CD14-positive monocyte (primary cell): Measurements from ENCODE around the gene ABCC4. TPM values are rescaled to one million over a fixed set of nuclear protein-coding genes. Genes with fewer than 3 reads are reported as not detected.

Source experiments
- DNase-seq, 3 donors: peaks; one replicate each; pipeline ENCODE4 v3.0.0-alpha.2; 2011 to 2022
- H2AFZ ChIP-seq: 2 replicates; pipeline ENCODE4 v1.6.0; 2012; ENCODE audit warnings: mild to moderate bottlenecking, low read depth, low read length, inconsistent platforms; ENCODE audit not compliant: insufficient read depth, poor library complexity, severe bottlenecking
- H3K27ac ChIP-seq, 2 donors: 1 replicate in 1 of 2; 2 replicates in 1 of 2; pipeline ENCODE4 v1.5.1; 2012 to 2013; ENCODE audit warnings: low read length in 2 of 2, control low read depth in 1 of 2, inconsistent platforms in 1 of 2, low read depth in 1 of 2, mild to moderate bottlenecking in 1 of 2
- H3K27me3 ChIP-seq, 2 donors: one replicate each; pipeline versions ENCODE4 v1.6.0 to v1.6.1; 2011 to 2013; ENCODE audit warnings: low read length in 2 of 2; ENCODE audit not compliant: control insufficient read depth in 2 of 2, insufficient read depth in 2 of 2
- H3K36me3 ChIP-seq, 2 donors: replicated peaks in 1 of 2; 1 replicate in 1 of 2; 2 replicates in 1 of 2; pipeline versions ENCODE4 v1.5.1 to v1.6.1; 2012 to 2013; ENCODE audit warnings: low read length in 2 of 2, control low read depth in 1 of 2, inconsistent platforms in 1 of 2, mild to moderate bottlenecking in 1 of 2; ENCODE audit not compliant: insufficient read depth in 2 of 2, control insufficient read depth in 1 of 2
- H3K4me1 ChIP-seq, 2 donors: 1 replicate in 1 of 2; 2 replicates in 1 of 2; pipeline versions ENCODE4 v1.5.1 to v1.6.1; 2012 to 2013; ENCODE audit warnings: low read length in 2 of 2, control low read depth in 1 of 2, inconsistent platforms in 1 of 2, mild to moderate bottlenecking in 1 of 2, moderate library complexity in 1 of 2; ENCODE audit not compliant: insufficient read depth in 2 of 2, control insufficient read depth in 1 of 2
- H3K4me2 ChIP-seq: replicated peaks from 2 replicates; pipeline ENCODE3; 2012; ENCODE audit warnings: low read length, moderate library complexity, mild to moderate bottlenecking; ENCODE audit not compliant: poor library complexity, severe bottlenecking; ENCODE audit errors: extremely low read depth
- H3K4me3 ChIP-seq, 3 experiments: fragments of 200-600 bp in 1 of 3; sonication (generic) in 1 of 3; replicated peaks in 1 of 3; 1 replicate in 2 of 3; 2 replicates in 1 of 3; pipeline ENCODE4 v1.5.1; 2011 to 2013; ENCODE audit warnings: low read length in 3 of 3, mild to moderate bottlenecking in 3 of 3, control low read depth in 2 of 3, low read depth in 2 of 3, inconsistent platforms in 1 of 3, moderate library complexity in 1 of 3
- H3K79me2 ChIP-seq: 2 replicates; pipeline ENCODE4 v1.6.0; 2012; ENCODE audit warnings: mild to moderate bottlenecking, control low read depth, inconsistent platforms, low read length, moderate library complexity; ENCODE audit not compliant: insufficient read depth
- H3K9ac ChIP-seq: 2 replicates; pipeline ENCODE4 v1.6.0; 2017; ENCODE audit warnings: low read length, mild to moderate bottlenecking; ENCODE audit not compliant: insufficient read depth, poor library complexity, severe bottlenecking
- H3K9me3 ChIP-seq, 2 donors: replicated peaks in 1 of 2; 1 replicate in 1 of 2; 2 replicates in 1 of 2; pipeline versions ENCODE4 v1.5.1 to v1.6.1; 2012 to 2013; ENCODE audit warnings: low read length in 2 of 2, control low read depth in 1 of 2; ENCODE audit not compliant: control insufficient read depth in 1 of 2, insufficient read depth in 1 of 2
- H4K20me1 ChIP-seq: 2 replicates; pipeline ENCODE4 v1.6.0; 2012; ENCODE audit warnings: mild to moderate bottlenecking, low read length, control low read depth, moderate library complexity; ENCODE audit not compliant: insufficient read depth
- H3K27ac Mint-ChIP-seq, 7 donors: one replicate each; pipeline ENCODE4 v1.8.0; 2020; ENCODE audit warnings: mild to moderate bottlenecking in 7 of 7, mixed read lengths in 7 of 7, moderate library complexity in 6 of 7, inconsistent platforms in 2 of 7
- H3K27me3 Mint-ChIP-seq, 3 donors: one replicate each; pipeline ENCODE4 v1.8.0; 2021 to 2022; ENCODE audit warnings: low read depth in 3 of 3, mild to moderate bottlenecking in 3 of 3, mixed read lengths in 3 of 3, moderate library complexity in 3 of 3, inconsistent platforms in 1 of 3
- H3K36me3 Mint-ChIP-seq, 2 donors: one replicate each; pipeline ENCODE4 v1.8.0; 2020; ENCODE audit warnings: mixed read lengths in 2 of 2, inconsistent platforms in 1 of 2, mild to moderate bottlenecking in 1 of 2
- H3K4me1 Mint-ChIP-seq: one replicate; pipeline ENCODE4 v1.8.0; 2020; ENCODE audit warnings: mild to moderate bottlenecking, mixed read lengths
- H3K4me3 Mint-ChIP-seq, 2 donors: one replicate each; pipeline ENCODE4 v1.8.0; 2020; ENCODE audit warnings: mild to moderate bottlenecking in 2 of 2, mixed read lengths in 2 of 2, moderate library complexity in 1 of 2
- H3K9me3 Mint-ChIP-seq, 7 donors: one replicate each; pipeline ENCODE4 v1.8.0; 2020 to 2022; ENCODE audit warnings: mixed read lengths in 7 of 7, mild to moderate bottlenecking in 6 of 7, moderate library complexity in 6 of 7, inconsistent platforms in 2 of 7
- WGBS: methylation state at CpG from one replicate; pipeline ENCODE4 v1.1.5; 2013; ENCODE audit warnings: missing lambda C conversion rate; ENCODE audit not compliant: insufficient coverage; 5-methylcytosine and 5-hydroxymethylcytosine counted together
- intact Hi-C, 2 donors: fragments of 100-400 bp; cut with micrococcal nuclease; formaldehyde crosslinking; loops; one replicate each; pipeline versions ENCODE4 v1.15.0 to v1.15.1; 2023
- polyA plus RNA-seq, 3 donors: library from polyadenylated mRNA; depleted of rRNA in 1 of 3; unstranded in 2 of 3; stranded (reverse) in 1 of 3; fragments of 300-500 nt in 2 of 3; fragments of >200 nt in 1 of 3; fragmentation: Illumina TruSeq in 2 of 3; gene quantifications; 1 replicate in 2 of 3; 2 replicates in 1 of 3; pipeline ENCODE4 v1.2.3, GENCODE V29; 2012 to 2021
- TF ChIP-seq, protein P1 (sequence below): fragments of 200-600 bp; IDR thresholded peaks from one replicate; pipeline ENCODE4 v1.8.0; 2022; ENCODE audit warnings: antibody characterized with exemption, mild to moderate bottlenecking

ABCC4 gene
- polyA plus RNA-seq, 3 donors: 0.96 to 2.5 (median 1.7) TPM

GRCh38 chr13:95235199-95235756 is 66.0 kb downstream of the ABCC4 start:
- no peak overlapping the region for H3K27ac Mint-ChIP-seq
- no peak overlapping the region for H3K4me3 Mint-ChIP-seq
- no peaks in the 10 kb centered on the region for H3K79me2 ChIP-seq
- H3K4me1 ChIP-seq: peaks cover 0 to 9% of the 10 kb centered on the region in 2 donors
- DNase-seq: no peak
- TF ChIP-seq, protein P1, sequence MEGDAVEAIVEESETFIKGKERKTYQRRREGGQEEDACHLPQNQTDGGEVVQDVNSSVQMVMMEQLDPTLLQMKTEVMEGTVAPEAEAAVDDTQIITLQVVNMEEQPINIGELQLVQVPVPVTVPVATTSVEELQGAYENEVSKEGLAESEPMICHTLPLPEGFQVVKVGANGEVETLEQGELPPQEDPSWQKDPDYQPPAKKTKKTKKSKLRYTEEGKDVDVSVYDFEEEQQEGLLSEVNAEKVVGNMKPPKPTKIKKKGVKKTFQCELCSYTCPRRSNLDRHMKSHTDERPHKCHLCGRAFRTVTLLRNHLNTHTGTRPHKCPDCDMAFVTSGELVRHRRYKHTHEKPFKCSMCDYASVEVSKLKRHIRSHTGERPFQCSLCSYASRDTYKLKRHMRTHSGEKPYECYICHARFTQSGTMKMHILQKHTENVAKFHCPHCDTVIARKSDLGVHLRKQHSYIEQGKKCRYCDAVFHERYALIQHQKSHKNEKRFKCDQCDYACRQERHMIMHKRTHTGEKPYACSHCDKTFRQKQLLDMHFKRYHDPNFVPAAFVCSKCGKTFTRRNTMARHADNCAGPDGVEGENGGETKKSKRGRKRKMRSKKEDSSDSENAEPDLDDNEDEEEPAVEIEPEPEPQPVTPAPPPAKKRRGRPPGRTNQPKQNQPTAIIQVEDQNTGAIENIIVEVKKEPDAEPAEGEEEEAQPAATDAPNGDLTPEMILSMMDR: no peak
- intact Hi-C loops: no loop called here
- peaks cover 0 to 3% of the 10 kb centered on the region in 2 donors for H3K36me3 Mint-ChIP-seq
- H3K27ac ChIP-seq: no peak overlapping the region
- no peaks in the 10 kb centered on the region for H3K27me3 ChIP-seq
- no peaks in the 10 kb centered on the region for H3K27me3 Mint-ChIP-seq
- no peak overlapping the region for H3K4me3 ChIP-seq
- H4K20me1 ChIP-seq: no peaks in the 10 kb centered on the region
- no peaks in the 10 kb centered on the region for H3K36me3 ChIP-seq
- H3K4me2 ChIP-seq: no peak overlapping the region
- 20% methylated on average over 1 of the region's 3 CpGs for WGBS
- peaks cover 8% of the 10 kb centered on the region for H3K4me1 Mint-ChIP-seq
- no peaks in the 10 kb centered on the region for H3K9me3 Mint-ChIP-seq
- H3K9me3 ChIP-seq: no peaks in the 10 kb centered on the region
- H2AFZ ChIP-seq: no peak overlapping the region
- no peak overlapping the region for H3K9ac ChIP-seq

DNA sequence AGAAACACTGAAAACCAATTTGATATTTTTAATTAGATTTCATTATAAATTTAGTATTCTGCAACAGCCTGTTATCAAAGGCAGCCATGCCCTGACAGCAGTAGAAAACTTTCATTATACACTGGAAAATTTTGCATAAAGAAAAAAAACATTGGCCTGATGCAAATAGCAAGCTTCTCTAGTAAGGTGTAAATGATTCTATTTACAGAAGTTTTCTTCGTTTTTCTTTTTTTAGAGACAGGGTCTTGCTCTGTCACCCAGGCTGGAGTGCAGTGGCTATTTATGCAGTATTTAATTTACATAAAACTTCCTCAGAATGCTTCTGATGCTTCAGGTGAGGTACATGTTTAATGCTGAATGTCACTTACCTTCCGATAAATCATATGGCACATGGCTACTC is 67.0 kb downstream of the ABCC4 start:
- H3K4me1 ChIP-seq: peaks cover 0 to under 1% of the 10 kb centered on the region in 2 donors
- Mint-ChIP-seq H3K4me1 (no peaks in the 10 kb centered on the region), H3K4me3 (no peak overlapping the region), H3K36me3 (peaks cover 0 to 3% of the 10 kb centered on the region in 2 donors), H3K27me3 (no peaks in the 10 kb centered on the region), H3K27ac (no peak overlapping the region), H3K9me3 (no peaks in the 10 kb centered on the region)
- H4K20me1 ChIP-seq: no peaks in the 10 kb centered on the region
- H3K9me3 ChIP-seq: no peaks in the 10 kb centered on the region
- TF ChIP-seq, protein P1: no peak
- no peak overlapping the region for H2AFZ ChIP-seq
- H3K9ac ChIP-seq: no peak overlapping the region
- H3K27ac ChIP-seq: no peak overlapping the region
- intact Hi-C loops: no loop called here
- no peaks in the 10 kb centered on the region for H3K27me3 ChIP-seq
- H3K79me2 ChIP-seq: no peaks in the 10 kb centered on the region
- no peaks in the 10 kb centered on the region for H3K36me3 ChIP-seq
- no peak overlapping the region for H3K4me3 ChIP-seq
- DNase-seq: no peak
- no CpG with 5 or more reads among the region's 2 CpGs for WGBS
- no peak overlapping the region for H3K4me2 ChIP-seq
